ENCODE results near the gene SMURF2.

DNA sequence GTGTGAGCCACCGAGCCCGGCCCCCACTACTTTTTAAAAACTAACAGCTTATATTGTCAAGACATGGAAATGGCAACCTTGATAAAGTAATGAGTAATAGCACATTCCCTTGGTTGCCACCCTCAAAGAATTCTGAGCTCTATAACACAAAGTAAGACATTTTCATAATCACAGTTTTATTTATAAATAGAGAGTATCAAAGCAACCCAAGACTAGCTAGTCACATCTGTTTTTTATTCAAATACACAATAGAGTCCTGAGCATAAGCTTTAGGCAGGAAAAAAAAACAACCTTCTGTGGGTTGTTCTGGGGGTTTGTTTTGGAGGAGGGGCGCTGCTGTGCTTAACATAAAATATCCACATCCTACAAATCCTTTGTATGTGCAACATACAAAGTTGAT, 86.7 kb downstream of the SMURF2 start:
- TF ChIP-seq, protein P1, sequence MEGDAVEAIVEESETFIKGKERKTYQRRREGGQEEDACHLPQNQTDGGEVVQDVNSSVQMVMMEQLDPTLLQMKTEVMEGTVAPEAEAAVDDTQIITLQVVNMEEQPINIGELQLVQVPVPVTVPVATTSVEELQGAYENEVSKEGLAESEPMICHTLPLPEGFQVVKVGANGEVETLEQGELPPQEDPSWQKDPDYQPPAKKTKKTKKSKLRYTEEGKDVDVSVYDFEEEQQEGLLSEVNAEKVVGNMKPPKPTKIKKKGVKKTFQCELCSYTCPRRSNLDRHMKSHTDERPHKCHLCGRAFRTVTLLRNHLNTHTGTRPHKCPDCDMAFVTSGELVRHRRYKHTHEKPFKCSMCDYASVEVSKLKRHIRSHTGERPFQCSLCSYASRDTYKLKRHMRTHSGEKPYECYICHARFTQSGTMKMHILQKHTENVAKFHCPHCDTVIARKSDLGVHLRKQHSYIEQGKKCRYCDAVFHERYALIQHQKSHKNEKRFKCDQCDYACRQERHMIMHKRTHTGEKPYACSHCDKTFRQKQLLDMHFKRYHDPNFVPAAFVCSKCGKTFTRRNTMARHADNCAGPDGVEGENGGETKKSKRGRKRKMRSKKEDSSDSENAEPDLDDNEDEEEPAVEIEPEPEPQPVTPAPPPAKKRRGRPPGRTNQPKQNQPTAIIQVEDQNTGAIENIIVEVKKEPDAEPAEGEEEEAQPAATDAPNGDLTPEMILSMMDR (IDR thresholded peaks at IDR 0.05; ENCODE audit: poor library complexity): no peak
- no peak for TF ChIP-seq EZH2phosphoT487 (IDR thresholded peaks at IDR 0.05; ENCODE audit: low read depth, severe bottlenecking, unreplicated experiment)
- TF ChIP-seq EZH2 (IDR thresholded peaks at IDR 0.05; ENCODE audit: borderline replicate concordance): no peak

All from hepatocyte (in vitro differentiated cells).